ENCODE results near the gene PTBP2. TPM values are rescaled to one million over a fixed set of nuclear protein-coding genes. Genes with fewer than 3 reads are reported as not detected.
"Not testable (repeated sequence)": the region's sequence is repeated elsewhere in the genome, so short reads cannot be mapped to it uniquely, and the experiment has no call there.

Gene PTBP2
- total RNA-seq, 1 donor from 2014 or later = 17.7 TPM

GRCh38 chr1:96747565-96747964 lies 26.0 kb downstream of the PTBP2 start:
- no peak for DNase-seq (ENCODE audit: low spot score)
- Mint-ChIP-seq H3K36me3 (ENCODE audit: low read depth) (peaks cover 13% of the 10 kb centered on the region), H3K4me3 (no peak overlapping the region), H3K27ac (no peak overlapping the region), H3K9me3 (no peaks in the 10 kb centered on the region), H3K4me1 (ENCODE audit: low read depth) (peaks cover 12% of the 10 kb centered on the region), H3K27me3 (ENCODE audit: insufficient read depth) (no peaks in the 10 kb centered on the region)
- intact Hi-C loops (cut with micrococcal nuclease) = no loop called here

- Mint-ChIP-seq H3K4me3 (no peak overlapping the region), H3K4me1 (ENCODE audit: low read depth) (peaks cover 12% of the 10 kb centered on the region), H3K9me3 (no peaks in the 10 kb centered on the region), H3K27me3 (ENCODE audit: insufficient read depth) (no peaks in the 10 kb centered on the region), H3K36me3 (ENCODE audit: low read depth) (peaks cover 18% of the 10 kb centered on the region), H3K27ac (no peak overlapping the region)
- intact Hi-C loops (cut with micrococcal nuclease) = no loop called here
- DNase-seq (ENCODE audit: low spot score) = no peak
Measured at GRCh38 chr1:96748078-96748477, 26.5 kb downstream of the PTBP2 start.

GRCh38 chr1:96749618-96750017 lies 28.0 kb downstream of the PTBP2 start:
- no peak overlapping the region for H3K27ac Mint-ChIP-seq
- no peak for DNase-seq (ENCODE audit: low spot score)
- H3K4me1 Mint-ChIP-seq (ENCODE audit: low read depth) = peaks cover 12% of the 10 kb centered on the region
- no peaks in the 10 kb centered on the region for H3K9me3 Mint-ChIP-seq
- no peaks in the 10 kb centered on the region for H3K27me3 Mint-ChIP-seq (ENCODE audit: insufficient read depth)
- no peak overlapping the region for H3K4me3 Mint-ChIP-seq
- intact Hi-C loops (cut with micrococcal nuclease) = no loop called here
- H3K36me3 Mint-ChIP-seq (ENCODE audit: low read depth) = peaks cover 28% of the 10 kb centered on the region

- Mint-ChIP-seq H3K36me3 (ENCODE audit: low read depth) (peaks cover 44% of the 10 kb centered on the region), H3K27me3 (ENCODE audit: insufficient read depth) (no peaks in the 10 kb centered on the region), H3K27ac (no peak overlapping the region), H3K4me3 (no peak overlapping the region), H3K9me3 (peaks cover 4% of the 10 kb centered on the region), H3K4me1 (ENCODE audit: low read depth) (no peaks in the 10 kb centered on the region)
- intact Hi-C loops (cut with micrococcal nuclease) = no loop called here
- DNase-seq (ENCODE audit: low spot score) = no peak
Measured at GRCh38 chr1:96752394-96752793, 30.8 kb downstream of the PTBP2 start.

- H3K36me3 Mint-ChIP-seq (ENCODE audit: low read depth) = peaks cover 58% of the 10 kb centered on the region
- H3K4me1 Mint-ChIP-seq (ENCODE audit: low read depth) = no peaks in the 10 kb centered on the region
- intact Hi-C loops (cut with micrococcal nuclease) = no loop called here
- H3K27me3 Mint-ChIP-seq (ENCODE audit: insufficient read depth) = no peaks in the 10 kb centered on the region
- no peak overlapping the region for H3K4me3 Mint-ChIP-seq
- H3K9me3 Mint-ChIP-seq = peaks cover 26% of the 10 kb centered on the region
- DNase-seq (ENCODE audit: low spot score) = no peak
- no peak overlapping the region for H3K27ac Mint-ChIP-seq
Measured at GRCh38 chr1:96756789-96757188, 35.2 kb downstream of the PTBP2 start.

GRCh38 chr1:96762586-96762985 lies 41.0 kb downstream of the PTBP2 start:
- Mint-ChIP-seq H3K36me3 (ENCODE audit: low read depth) (peaks cover 27% of the 10 kb centered on the region), H3K9me3 (peaks cover 22% of the 10 kb centered on the region)
- H3K4me1 Mint-ChIP-seq (ENCODE audit: low read depth); H3K27ac Mint-ChIP-seq; DNase-seq (ENCODE audit: low spot score); H3K4me3 Mint-ChIP-seq; intact Hi-C loops (cut with micrococcal nuclease); H3K27me3 Mint-ChIP-seq (ENCODE audit: insufficient read depth): not testable (repeated sequence)

- DNase-seq (ENCODE audit: low spot score) = no peak
- H3K27ac Mint-ChIP-seq = no peak overlapping the region
- H3K4me3 Mint-ChIP-seq = no peak overlapping the region
- H3K27me3 Mint-ChIP-seq (ENCODE audit: insufficient read depth) = no peaks in the 10 kb centered on the region
- peaks cover 19% of the 10 kb centered on the region for H3K9me3 Mint-ChIP-seq
- H3K36me3 Mint-ChIP-seq (ENCODE audit: low read depth) = peaks cover 23% of the 10 kb centered on the region
- intact Hi-C loops (cut with micrococcal nuclease) = no loop called here
- no peaks in the 10 kb centered on the region for H3K4me1 Mint-ChIP-seq (ENCODE audit: low read depth)
Measured at GRCh38 chr1:96763514-96763913, 41.9 kb downstream of the PTBP2 start.

- Mint-ChIP-seq H3K4me3 (no peak overlapping the region), H3K27ac (no peak overlapping the region), H3K9me3 (peaks cover 18% of the 10 kb centered on the region), H3K36me3 (ENCODE audit: low read depth) (peaks cover 19% of the 10 kb centered on the region), H3K4me1 (ENCODE audit: low read depth) (no peaks in the 10 kb centered on the region), H3K27me3 (ENCODE audit: insufficient read depth) (no peaks in the 10 kb centered on the region)
- DNase-seq (ENCODE audit: low spot score) = no peak
- intact Hi-C loops (cut with micrococcal nuclease) = no loop called here
Measured at GRCh38 chr1:96764469-96764868, 42.9 kb downstream of the PTBP2 start.

- intact Hi-C loops (cut with micrococcal nuclease) = no loop called here
- no peak overlapping the region for H3K4me3 Mint-ChIP-seq
- H3K36me3 Mint-ChIP-seq (ENCODE audit: low read depth) = peaks cover 17% of the 10 kb centered on the region
Measured at GRCh38 chr1:96771847-96772246, 50.3 kb downstream of the PTBP2 start.

GRCh38 chr1:96772349-96772748 lies 50.8 kb downstream of the PTBP2 start:
- H3K4me3 Mint-ChIP-seq = no peak overlapping the region
- no peak for DNase-seq (ENCODE audit: low spot score)
- H3K4me1 Mint-ChIP-seq (ENCODE audit: low read depth) = no peaks in the 10 kb centered on the region
- H3K36me3 Mint-ChIP-seq (ENCODE audit: low read depth) = peaks cover 17% of the 10 kb centered on the region
- H3K27me3 Mint-ChIP-seq (ENCODE audit: insufficient read depth) = no peaks in the 10 kb centered on the region
- H3K27ac Mint-ChIP-seq = no peak overlapping the region
- H3K9me3 Mint-ChIP-seq = no peaks in the 10 kb centered on the region
- intact Hi-C loops (cut with micrococcal nuclease) = no loop called here

More at GRCh38 chr1:96771847-96772246, 50.3 kb downstream of the PTBP2 start:
- Mint-ChIP-seq H3K27me3 (ENCODE audit: insufficient read depth) (no peaks in the 10 kb centered on the region), H3K4me1 (ENCODE audit: low read depth) (no peaks in the 10 kb centered on the region), H3K9me3 (no peaks in the 10 kb centered on the region), H3K27ac (no peak overlapping the region)
- no peak for DNase-seq (ENCODE audit: low spot score)

- Mint-ChIP-seq H3K27me3 (ENCODE audit: insufficient read depth) (no peaks in the 10 kb centered on the region), H3K36me3 (ENCODE audit: low read depth) (peaks cover 17% of the 10 kb centered on the region), H3K4me1 (ENCODE audit: low read depth) (no peaks in the 10 kb centered on the region), H3K27ac (no peak overlapping the region), H3K9me3 (no peaks in the 10 kb centered on the region), H3K4me3 (no peak overlapping the region)
- no peak for DNase-seq (ENCODE audit: low spot score)
- intact Hi-C loops (cut with micrococcal nuclease) = no loop called here
Measured at GRCh38 chr1:96772972-96773371, 51.4 kb downstream of the PTBP2 start.

GRCh38 chr1:96782206-96782605 lies 60.6 kb downstream of the PTBP2 start:
- peaks cover 13% of the 10 kb centered on the region for H3K36me3 Mint-ChIP-seq (ENCODE audit: low read depth)
- no peak overlapping the region for H3K4me3 Mint-ChIP-seq
- intact Hi-C loops (cut with micrococcal nuclease) = no loop called here
- H3K4me1 Mint-ChIP-seq (ENCODE audit: low read depth) = no peaks in the 10 kb centered on the region
- DNase-seq (ENCODE audit: low spot score) = no peak
- H3K27me3 Mint-ChIP-seq (ENCODE audit: insufficient read depth) = no peaks in the 10 kb centered on the region
- H3K9me3 Mint-ChIP-seq = no peaks in the 10 kb centered on the region
- no peak overlapping the region for H3K27ac Mint-ChIP-seq

GRCh38 chr1:96782856-96783255 lies 61.3 kb downstream of the PTBP2 start:
- Mint-ChIP-seq H3K36me3 (ENCODE audit: low read depth) (peaks cover 14% of the 10 kb centered on the region), H3K27ac (no peak overlapping the region), H3K4me1 (ENCODE audit: low read depth) (no peaks in the 10 kb centered on the region), H3K27me3 (ENCODE audit: insufficient read depth) (no peaks in the 10 kb centered on the region), H3K4me3 (no peak overlapping the region), H3K9me3 (no peaks in the 10 kb centered on the region)
- no peak for DNase-seq (ENCODE audit: low spot score)
- intact Hi-C loops (cut with micrococcal nuclease) = no loop called here

- Mint-ChIP-seq H3K36me3 (ENCODE audit: low read depth) (peaks cover 26% of the 10 kb centered on the region), H3K9me3 (no peaks in the 10 kb centered on the region)
- intact Hi-C loops (cut with micrococcal nuclease) = no loop called here
Measured at GRCh38 chr1:96790599-96790998, 69.0 kb downstream of the PTBP2 start.

More at GRCh38 chr1:96790599-96790998, 69.0 kb downstream of the PTBP2 start:
- Mint-ChIP-seq H3K4me1 (ENCODE audit: low read depth) (no peaks in the 10 kb centered on the region), H3K27me3 (ENCODE audit: insufficient read depth) (no peaks in the 10 kb centered on the region), H3K27ac (no peak overlapping the region), H3K4me3 (no peak overlapping the region)
- no peak for DNase-seq (ENCODE audit: low spot score)
